Measurements from ENCODE around the gene SGCD.

SGCD gene

DNA sequence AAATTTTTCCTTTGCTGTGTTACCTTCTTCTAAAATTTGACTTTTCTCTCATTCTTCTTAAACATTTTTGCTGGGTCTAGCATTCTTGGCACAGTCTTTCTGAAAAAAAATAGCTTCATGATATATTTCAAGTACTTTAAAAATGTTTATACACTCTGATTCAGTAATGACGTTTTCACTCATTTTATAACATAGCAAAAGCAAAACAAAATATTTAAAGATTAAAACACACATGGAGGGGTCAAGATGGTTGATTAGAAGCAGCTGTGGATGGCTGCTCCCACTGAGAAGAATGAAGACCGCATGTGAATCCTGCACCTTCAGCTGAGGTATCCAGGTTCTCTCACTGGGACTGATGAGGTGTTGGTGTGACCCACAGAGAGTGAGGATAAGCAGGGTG is 188.2 kb downstream of the SGCD start:
- H3K36me3 ChIP-seq (ENCODE audit: control insufficient read depth, insufficient read depth, low read length, severe bottlenecking): no peaks in the 10 kb centered on the region
- no peaks in the 10 kb centered on the region for H3K27me3 ChIP-seq (replicated peaks; ENCODE audit: control insufficient read depth, insufficient read depth, low read length)
- H3K9ac ChIP-seq (ENCODE audit: low read length): no peak overlapping the region
- peaks cover 4% of the 10 kb centered on the region for H3K4me1 ChIP-seq (ENCODE audit: control insufficient read depth, insufficient read depth, low read length)
- H3K9me3 ChIP-seq (ENCODE audit: control insufficient read depth, low read length): peaks cover 5% of the 10 kb centered on the region
- DNase-seq (ENCODE audit: low read depth): no peak
- H3K4me3 ChIP-seq (ENCODE audit: low read length): no peak overlapping the region

DNA sequence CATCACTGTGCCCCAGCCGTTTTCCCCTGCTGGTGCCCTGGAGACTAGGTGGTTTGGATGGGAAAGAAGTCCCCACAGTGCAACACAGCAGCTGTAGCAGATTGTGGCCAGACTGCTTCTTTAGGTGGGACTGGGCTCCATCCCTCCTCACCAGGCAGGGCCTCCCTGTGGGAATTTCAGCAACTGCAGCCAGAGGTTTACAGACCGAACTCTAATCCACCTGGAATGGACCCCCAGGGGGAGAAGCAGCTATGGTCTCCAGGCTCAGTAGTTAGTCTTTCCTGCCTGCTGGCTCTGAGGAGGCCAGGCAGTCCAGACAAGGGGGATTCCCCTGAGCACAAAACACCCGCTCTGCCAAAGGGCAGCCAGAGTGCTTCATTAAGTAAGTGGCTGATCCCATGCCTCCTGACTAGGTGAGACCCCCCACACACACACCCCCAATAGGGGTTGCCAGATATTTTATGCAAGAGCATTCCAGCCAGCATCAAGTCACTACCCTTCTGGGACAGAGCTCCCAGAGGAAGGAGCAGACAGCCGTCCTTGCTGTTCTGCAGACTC is 188.9 kb downstream of the SGCD start:
- no peak for DNase-seq (ENCODE audit: low read depth)
- no peaks in the 10 kb centered on the region for H3K36me3 ChIP-seq (ENCODE audit: control insufficient read depth, insufficient read depth, low read length, severe bottlenecking)

DNA sequence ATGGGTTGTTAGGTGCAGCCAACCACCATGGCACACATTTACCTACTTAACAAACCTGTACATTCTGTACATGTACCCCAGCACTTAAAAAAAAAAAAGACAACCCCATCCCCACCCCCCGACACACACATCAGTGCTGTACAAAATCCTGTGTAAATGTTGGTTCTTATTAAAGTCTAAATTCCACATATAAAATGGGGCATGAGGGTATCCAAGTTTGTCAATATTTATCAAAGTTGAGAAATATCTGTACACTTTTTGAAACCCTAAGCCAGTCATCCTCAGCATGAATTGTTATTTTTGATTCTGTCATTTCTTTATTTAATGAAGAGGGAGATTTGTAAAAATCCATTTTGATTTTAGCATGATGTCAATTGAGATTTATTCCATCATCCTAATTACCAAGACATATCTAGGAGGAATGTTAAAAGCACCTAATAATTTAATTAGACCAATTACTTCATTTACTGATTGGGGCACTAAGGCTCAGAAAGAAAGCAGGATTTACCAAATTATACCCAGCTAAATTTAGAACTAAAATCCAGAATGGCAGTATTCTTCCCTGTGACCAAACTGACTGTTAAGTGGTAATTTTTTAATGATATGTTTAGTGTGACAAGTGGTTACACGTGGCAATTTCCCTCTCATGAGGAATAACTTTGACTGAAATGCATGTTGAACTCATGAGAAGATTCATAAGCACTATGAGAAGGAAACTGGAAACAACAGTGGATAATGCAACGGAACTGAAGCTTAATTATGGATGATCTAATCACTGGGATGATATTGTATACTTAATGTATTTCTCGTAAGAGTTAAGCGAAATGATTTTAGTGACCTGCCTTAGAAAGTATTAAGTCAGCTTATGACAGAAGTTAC is 195.9 kb downstream of the SGCD start:
- Histone ChIP-seq H3K9ac (ENCODE audit: low read length) (no peak overlapping the region), H3K9me3 (ENCODE audit: control insufficient read depth, low read length) (peaks cover 5% of the 10 kb centered on the region), H3K27me3 (replicated peaks; ENCODE audit: control insufficient read depth, insufficient read depth, low read length) (no peaks in the 10 kb centered on the region), H3K4me1 (ENCODE audit: control insufficient read depth, insufficient read depth, low read length) (no peaks in the 10 kb centered on the region), H3K4me3 (ENCODE audit: low read length) (no peak overlapping the region), H3K36me3 (ENCODE audit: control insufficient read depth, insufficient read depth, low read length, severe bottlenecking) (no peaks in the 10 kb centered on the region)
- no peak for DNase-seq (ENCODE audit: low read depth)

More for the DNA sequence above, 188.9 kb downstream of the SGCD start:
- Histone ChIP-seq H3K9me3 (ENCODE audit: control insufficient read depth, low read length) (peaks cover 5% of the 10 kb centered on the region), H3K27me3 (replicated peaks; ENCODE audit: control insufficient read depth, insufficient read depth, low read length) (no peaks in the 10 kb centered on the region), H3K9ac (ENCODE audit: low read length) (no peak overlapping the region), H3K4me3 (ENCODE audit: low read length) (no peak overlapping the region), H3K4me1 (ENCODE audit: control insufficient read depth, insufficient read depth, low read length) (peaks cover 4% of the 10 kb centered on the region)

DNA sequence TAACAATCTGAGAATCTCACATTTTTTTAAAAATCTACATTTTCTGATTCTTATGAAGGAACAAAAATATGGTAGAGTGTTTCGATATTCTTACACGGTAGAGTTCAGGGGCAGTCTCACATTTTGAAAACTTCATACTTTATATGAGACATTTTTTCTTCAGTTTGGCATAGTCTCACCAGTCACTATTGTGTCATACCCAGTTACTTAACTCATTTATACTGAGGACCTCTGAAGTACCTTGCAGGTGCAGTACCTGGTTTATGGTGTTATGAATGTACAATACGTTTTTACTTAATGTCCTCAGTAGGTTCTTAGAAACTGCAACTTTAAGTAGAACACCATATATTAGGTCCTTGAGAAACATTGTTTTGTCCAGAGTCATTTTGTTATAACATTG is 196.6 kb downstream of the SGCD start:
- Histone ChIP-seq H3K9ac (ENCODE audit: low read length) (no peak overlapping the region), H3K36me3 (ENCODE audit: control insufficient read depth, insufficient read depth, low read length, severe bottlenecking) (no peaks in the 10 kb centered on the region), H3K9me3 (ENCODE audit: control insufficient read depth, low read length) (peaks cover 3% of the 10 kb centered on the region), H3K4me1 (ENCODE audit: control insufficient read depth, insufficient read depth, low read length) (no peaks in the 10 kb centered on the region), H3K27me3 (replicated peaks; ENCODE audit: control insufficient read depth, insufficient read depth, low read length) (no peaks in the 10 kb centered on the region), H3K4me3 (ENCODE audit: low read length) (no peak overlapping the region)
- no peak for DNase-seq (ENCODE audit: low read depth)

DNA sequence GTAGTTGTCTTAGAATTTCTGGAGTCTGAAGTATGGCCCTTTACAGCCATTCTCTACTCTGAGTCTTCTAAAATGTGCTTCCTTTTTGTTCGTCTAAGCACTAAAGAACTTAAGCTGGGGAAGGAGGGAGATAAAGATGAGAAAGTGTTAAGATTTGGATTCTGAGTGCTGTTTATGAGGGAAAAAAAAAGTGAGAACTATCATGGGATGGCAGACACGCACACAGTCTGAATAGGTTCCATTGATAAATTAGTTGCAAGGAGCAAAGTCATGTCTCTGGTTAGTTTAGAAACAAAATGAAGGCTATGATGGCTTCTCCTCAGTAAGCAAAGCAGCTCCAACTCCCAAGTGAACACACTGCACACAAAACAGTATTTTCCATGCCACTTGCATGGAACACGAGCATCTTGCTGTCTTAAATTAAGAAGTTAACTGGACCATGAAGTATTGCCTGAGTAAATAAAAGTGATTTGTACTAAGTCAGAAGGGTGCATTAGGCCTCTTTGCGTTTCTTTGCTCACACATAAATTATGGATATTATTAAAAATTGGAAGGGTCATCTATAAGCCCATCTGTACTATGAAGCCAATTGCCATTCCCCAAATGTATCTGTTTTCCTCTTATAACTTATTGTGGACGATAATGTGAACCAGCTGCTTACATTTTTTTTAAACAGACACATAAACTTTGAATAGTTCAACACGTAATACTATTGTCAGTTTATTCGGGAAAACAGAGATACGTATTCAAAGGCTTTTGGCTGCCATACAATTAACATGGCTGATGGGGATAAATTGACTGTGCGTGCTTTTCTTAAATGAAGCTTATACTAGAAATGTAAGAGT is 199.3 kb downstream of the SGCD start:
- Histone ChIP-seq H3K27me3 (replicated peaks; ENCODE audit: control insufficient read depth, insufficient read depth, low read length) (no peaks in the 10 kb centered on the region), H3K9ac (ENCODE audit: low read length) (no peak overlapping the region), H3K4me1 (ENCODE audit: control insufficient read depth, insufficient read depth, low read length) (peaks cover 12% of the 10 kb centered on the region), H3K36me3 (ENCODE audit: control insufficient read depth, insufficient read depth, low read length, severe bottlenecking) (no peaks in the 10 kb centered on the region), H3K9me3 (ENCODE audit: control insufficient read depth, low read length) (no peaks in the 10 kb centered on the region), H3K4me3 (ENCODE audit: low read length) (no peak overlapping the region)
- DNase-seq (ENCODE audit: low read depth): peak; percentile 16

DNA sequence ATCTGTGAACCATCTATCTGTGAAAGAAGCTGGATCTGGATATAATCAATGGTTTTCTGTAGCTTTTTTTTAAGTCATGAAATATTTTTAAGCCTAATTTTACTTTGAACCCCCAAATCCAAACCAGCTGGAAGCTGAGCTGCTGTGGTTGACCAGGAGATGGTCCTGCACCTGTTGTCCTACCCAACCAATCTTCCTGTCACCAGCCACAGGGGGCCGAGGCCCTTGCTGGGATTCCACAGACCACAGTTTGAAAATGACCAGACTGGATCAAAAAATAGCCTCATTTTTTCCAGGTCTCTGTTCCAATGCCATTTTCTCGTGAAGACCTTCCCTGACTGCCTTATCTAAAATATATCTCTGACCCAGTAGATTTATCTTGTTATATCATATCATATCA is 200.6 kb downstream of the SGCD start:
- Histone ChIP-seq H3K36me3 (ENCODE audit: control insufficient read depth, insufficient read depth, low read length, severe bottlenecking) (no peaks in the 10 kb centered on the region), H3K9ac (ENCODE audit: low read length) (no peak overlapping the region), H3K4me3 (ENCODE audit: low read length) (no peak overlapping the region), H3K9me3 (ENCODE audit: control insufficient read depth, low read length) (no peaks in the 10 kb centered on the region), H3K27me3 (replicated peaks; ENCODE audit: control insufficient read depth, insufficient read depth, low read length) (no peaks in the 10 kb centered on the region), H3K4me1 (ENCODE audit: control insufficient read depth, insufficient read depth, low read length) (peaks cover 12% of the 10 kb centered on the region)
- no peak for DNase-seq (ENCODE audit: low read depth)

DNA sequence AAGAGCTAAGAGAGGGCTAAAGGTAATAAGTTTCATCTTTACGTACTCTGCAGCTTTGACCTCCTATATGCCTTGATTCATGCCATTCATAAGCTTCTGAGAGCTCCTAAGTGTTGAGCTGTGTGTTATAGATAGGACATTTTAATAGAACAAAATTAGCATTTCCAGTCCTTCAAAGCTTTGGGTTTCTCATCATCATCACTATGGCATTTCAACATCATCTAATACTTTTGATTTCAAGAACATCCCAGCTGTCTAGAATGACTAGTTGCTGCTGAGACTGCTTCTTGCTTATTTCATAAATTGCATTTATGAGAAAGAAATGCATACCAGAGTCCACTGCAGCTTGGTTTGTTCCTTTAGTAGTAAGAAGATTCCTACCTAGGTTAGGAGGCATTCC is 201.7 kb downstream of the SGCD start:
- H3K27me3 ChIP-seq (replicated peaks; ENCODE audit: control insufficient read depth, insufficient read depth, low read length): no peaks in the 10 kb centered on the region
- peaks cover 12% of the 10 kb centered on the region for H3K4me1 ChIP-seq (ENCODE audit: control insufficient read depth, insufficient read depth, low read length)
- no peaks in the 10 kb centered on the region for H3K9me3 ChIP-seq (ENCODE audit: control insufficient read depth, low read length)
- no peak for DNase-seq (ENCODE audit: low read depth)
- H3K4me3 ChIP-seq (ENCODE audit: low read length): no peak overlapping the region
- H3K9ac ChIP-seq (ENCODE audit: low read length): no peak overlapping the region
- H3K36me3 ChIP-seq (ENCODE audit: control insufficient read depth, insufficient read depth, low read length, severe bottlenecking): no peaks in the 10 kb centered on the region

DNA sequence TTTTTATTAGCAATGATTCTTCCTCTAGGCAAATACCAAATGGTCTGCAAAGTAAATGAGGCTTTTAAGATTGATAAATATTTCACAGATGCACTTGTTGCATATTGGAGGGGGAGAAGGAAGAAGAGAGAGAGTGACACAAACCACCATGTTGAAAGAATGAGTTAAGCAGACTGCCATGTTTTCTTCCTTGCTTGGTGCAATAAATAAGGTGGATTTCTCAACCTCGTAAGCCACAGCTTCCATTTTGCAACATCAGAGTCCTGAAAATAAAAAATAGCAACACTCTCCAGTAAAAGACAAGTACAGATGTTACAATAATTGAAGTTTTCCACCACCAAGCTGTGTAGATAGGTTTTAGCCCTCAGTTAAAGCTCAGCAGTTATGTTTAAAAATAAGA is 202.9 kb downstream of the SGCD start:
- no peaks in the 10 kb centered on the region for H3K36me3 ChIP-seq (ENCODE audit: control insufficient read depth, insufficient read depth, low read length, severe bottlenecking)
- no peak overlapping the region for H3K9ac ChIP-seq (ENCODE audit: low read length)
- H3K27me3 ChIP-seq (replicated peaks; ENCODE audit: control insufficient read depth, insufficient read depth, low read length): no peaks in the 10 kb centered on the region
- no peaks in the 10 kb centered on the region for H3K9me3 ChIP-seq (ENCODE audit: control insufficient read depth, low read length)
- no peak overlapping the region for H3K4me3 ChIP-seq (ENCODE audit: low read length)
- H3K4me1 ChIP-seq (ENCODE audit: control insufficient read depth, insufficient read depth, low read length): peaks cover 21% of the 10 kb centered on the region
- peak; percentile 35 for DNase-seq (ENCODE audit: low read depth)

DNA sequence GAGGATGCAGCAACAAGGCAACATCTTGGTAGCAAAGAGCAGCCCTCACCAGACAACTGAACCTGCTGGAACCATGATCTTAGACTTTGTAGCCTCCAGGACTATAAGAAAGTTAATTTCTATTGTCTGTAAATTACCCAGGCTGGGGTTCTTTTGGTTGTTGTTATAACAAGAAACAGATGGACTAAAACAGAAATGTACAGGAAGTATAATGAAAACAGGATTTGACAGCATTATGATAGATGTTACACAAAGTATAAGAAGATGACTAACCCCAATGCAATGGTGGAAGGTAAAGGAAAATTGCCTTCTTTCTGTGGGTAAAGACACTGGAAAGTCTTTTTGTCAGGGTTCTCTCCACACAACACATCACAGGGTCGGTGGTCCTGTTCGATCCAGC is 204.2 kb downstream of the SGCD start:
- no peaks in the 10 kb centered on the region for H3K9me3 ChIP-seq (ENCODE audit: control insufficient read depth, low read length)

DNA sequence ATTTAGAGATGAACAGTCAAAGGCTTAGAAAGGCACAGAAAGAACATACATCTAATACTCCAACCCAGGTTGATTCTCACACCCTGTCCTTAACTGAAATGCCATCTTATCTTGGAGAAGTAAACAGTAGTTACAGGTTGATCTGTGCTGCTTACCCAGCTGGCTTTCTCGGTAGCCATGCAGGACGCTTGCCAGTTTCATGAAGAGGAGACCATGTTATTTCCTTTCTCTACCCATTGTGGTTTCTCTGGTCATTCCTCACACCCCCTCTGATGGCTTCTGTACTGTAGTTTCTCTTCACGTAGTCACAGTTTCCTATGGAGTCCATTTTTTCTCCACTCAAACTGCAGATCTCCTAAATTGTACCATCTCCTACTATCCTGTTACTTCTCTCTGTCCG is 206.0 kb downstream of the SGCD start:
- H3K9ac ChIP-seq (ENCODE audit: low read length): no peak overlapping the region
- DNase-seq (ENCODE audit: low read depth): no peak
- no peak overlapping the region for H3K4me3 ChIP-seq (ENCODE audit: low read length)
- no peaks in the 10 kb centered on the region for H3K9me3 ChIP-seq (ENCODE audit: control insufficient read depth, low read length)
- peaks cover 26% of the 10 kb centered on the region for H3K4me1 ChIP-seq (ENCODE audit: control insufficient read depth, insufficient read depth, low read length)
- no peaks in the 10 kb centered on the region for H3K36me3 ChIP-seq (ENCODE audit: control insufficient read depth, insufficient read depth, low read length, severe bottlenecking)
- no peaks in the 10 kb centered on the region for H3K27me3 ChIP-seq (replicated peaks; ENCODE audit: control insufficient read depth, insufficient read depth, low read length)

More for the DNA sequence above, 204.2 kb downstream of the SGCD start:
- H3K4me3 ChIP-seq (ENCODE audit: low read length): no peak overlapping the region
- H3K4me1 ChIP-seq (ENCODE audit: control insufficient read depth, insufficient read depth, low read length): peaks cover 26% of the 10 kb centered on the region
- no peak overlapping the region for H3K9ac ChIP-seq (ENCODE audit: low read length)
- DNase-seq (ENCODE audit: low read depth): peak; percentile 18
- H3K27me3 ChIP-seq (replicated peaks; ENCODE audit: control insufficient read depth, insufficient read depth, low read length): no peaks in the 10 kb centered on the region
- no peaks in the 10 kb centered on the region for H3K36me3 ChIP-seq (ENCODE audit: control insufficient read depth, insufficient read depth, low read length, severe bottlenecking)

DNA sequence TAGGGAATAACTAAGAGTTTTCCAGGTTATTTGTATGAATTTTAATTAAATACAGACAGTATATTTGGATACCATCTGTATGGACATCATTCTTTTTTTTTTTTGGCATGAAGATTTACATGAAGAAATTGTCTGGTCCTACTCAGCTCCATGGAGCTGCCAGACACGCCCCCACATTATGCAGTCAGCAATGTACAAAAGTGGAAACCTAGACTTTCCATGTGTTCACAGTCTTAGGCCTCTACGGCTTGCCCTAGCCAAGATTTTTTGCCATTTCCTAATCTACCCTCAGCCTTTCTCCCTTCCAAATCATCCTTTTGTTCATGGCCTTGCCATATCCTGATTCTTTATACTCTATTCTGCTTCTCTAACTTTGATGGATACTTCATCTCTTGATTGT is 207.1 kb downstream of the SGCD start:
- Histone ChIP-seq H3K9me3 (ENCODE audit: control insufficient read depth, low read length) (no peaks in the 10 kb centered on the region), H3K4me3 (ENCODE audit: low read length) (no peak overlapping the region), H3K27me3 (replicated peaks; ENCODE audit: control insufficient read depth, insufficient read depth, low read length) (no peaks in the 10 kb centered on the region), H3K4me1 (ENCODE audit: control insufficient read depth, insufficient read depth, low read length) (peaks cover 26% of the 10 kb centered on the region), H3K9ac (ENCODE audit: low read length) (no peak overlapping the region), H3K36me3 (ENCODE audit: control insufficient read depth, insufficient read depth, low read length, severe bottlenecking) (no peaks in the 10 kb centered on the region)
- DNase-seq (ENCODE audit: low read depth): no peak

Data from adipocyte (in vitro differentiated cells).